ENCODE results near the gene HINT1.

- TF ChIP-seq CTCF (IDR thresholded peaks at IDR 0.05 in 4 of 5, conservative IDR thresholded peaks at IDR 0.05 in 1 of 5) (no peak), POLR2A (IDR thresholded peaks at IDR 0.05) (no peak)
Observed at GRCh38 chr5:131186561-131187256, 21.7 kb upstream of the HINT1 start.
